Right lobe of liver (tissue), 4 donors: Measurements from ENCODE around the gene PEX6.

Experiments
- CTCF ChIP-seq, 4 donors: fragments of 200-600 bp in 3 of 4; fragments of 450-650 bp in 1 of 4; IDR thresholded peaks; one replicate each; pipeline versions ENCODE4 v1.5.1 to v1.8.0; 2016 to 2022; ENCODE audit warnings: antibody characterized with exemption in 4 of 4, mild to moderate bottlenecking in 2 of 4
- POLR2A ChIP-seq: fragments of 450-650 bp; IDR thresholded peaks from one replicate; pipeline ENCODE4 v1.6.1; 2017; ENCODE audit warnings: antibody characterized with exemption, mild to moderate bottlenecking
- donor health status: DM: no; HTN: no; CAD: no.
- donor health status: DM: no; HTN: no; CAD: no.
- donor health status: DM: no; HTN: yes; CAD: no.

DNA sequence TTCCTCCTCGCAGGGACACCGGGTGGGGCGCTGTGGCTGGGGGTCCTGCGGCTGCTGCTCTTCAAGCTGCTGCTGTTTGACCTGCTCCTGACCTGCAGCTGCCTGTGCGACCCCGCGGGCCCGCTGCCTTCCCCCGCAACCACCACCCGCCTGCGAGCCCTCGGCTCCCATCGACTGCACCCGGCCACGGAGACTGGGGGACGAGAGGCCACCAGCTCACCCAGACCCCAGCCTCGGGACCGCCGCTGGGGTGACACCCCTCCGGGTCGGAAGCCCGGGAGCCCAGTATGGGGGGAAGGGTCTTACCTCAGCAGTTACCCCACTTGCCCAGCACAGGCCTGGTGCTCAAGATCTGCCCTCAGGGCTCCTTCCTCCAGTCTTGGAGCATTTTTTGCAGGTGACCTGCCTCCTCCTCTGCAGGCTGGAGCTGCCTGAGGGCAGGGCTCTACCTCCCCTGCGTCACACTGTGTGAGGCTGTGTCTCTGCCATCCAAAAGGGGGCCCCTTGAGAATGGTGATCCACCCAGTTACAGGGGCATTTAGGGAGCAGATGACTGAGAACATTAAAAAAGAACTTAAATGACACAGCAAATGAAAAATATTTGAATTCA, 53.6 kb downstream of the PEX6 start:
- TF ChIP-seq CTCF (IDR thresholded peaks at IDR 0.05) (no peak), POLR2A (no peak)
